Lung (tissue), 12 donors: ENCODE data around the gene C5orf52. TPM values are rescaled to one million over a fixed set of nuclear protein-coding genes. Genes with fewer than 3 reads are reported as not detected.
"Not testable (repeated sequence)": the region's sequence is repeated elsewhere in the genome, so short reads cannot be mapped to it uniquely, and the experiment has no call there.

Source experiments
- ATAC-seq: fragments of 200-7000 bp; cut with Tn5 transposase; one replicate; pipeline ENCODE4 v1.9.1; 2020; ENCODE audit warnings: moderate number of reproducible peaks; ENCODE audit not compliant: insufficient read depth, low FRiP score
- DNase-seq, 3 donors: peaks; one replicate each; pipeline ENCODE4 v3.0.0-alpha.2; 2013 to 2017
- H3K27ac ChIP-seq, 2 donors: one replicate each; pipeline ENCODE4 v1.5.1; 2013; ENCODE audit warnings: mild to moderate bottlenecking in 2 of 2, moderate library complexity in 2 of 2, control low read depth in 1 of 2, inconsistent platforms in 1 of 2, low read depth in 1 of 2, low read length in 1 of 2
- H3K27me3 ChIP-seq, 3 donors: one replicate each; pipeline ENCODE4 v1.5.1; 2013; ENCODE audit warnings: low read length in 2 of 3; ENCODE audit not compliant: control insufficient read depth in 3 of 3, insufficient read depth in 3 of 3
- H3K36me3 ChIP-seq, 4 donors: one replicate each; pipeline ENCODE4 v1.5.1; 2013; ENCODE audit warnings: low read length in 4 of 4, mild to moderate bottlenecking in 1 of 4, moderate library complexity in 1 of 4; ENCODE audit not compliant: control insufficient read depth in 4 of 4, insufficient read depth in 4 of 4
- H3K4me1 ChIP-seq, 5 donors: one replicate each; pipeline ENCODE4 v1.5.1; 2013; ENCODE audit warnings: low read length in 5 of 5, mild to moderate bottlenecking in 2 of 5, moderate library complexity in 1 of 5; ENCODE audit not compliant: control insufficient read depth in 5 of 5, insufficient read depth in 5 of 5
- H3K4me3 ChIP-seq: one replicate; pipeline ENCODE4 v1.5.1; 2013; ENCODE audit warnings: mild to moderate bottlenecking, control low read depth, moderate library complexity
- H3K9ac ChIP-seq, 2 donors: one replicate each; pipeline ENCODE4 v1.5.1; 2013; ENCODE audit warnings: low read length in 2 of 2, control low read depth in 1 of 2; ENCODE audit not compliant: insufficient read depth in 1 of 2
- H3K9me3 ChIP-seq, 4 donors: one replicate each; pipeline ENCODE4 v1.5.1; 2013; ENCODE audit warnings: low read length in 3 of 4, mild to moderate bottlenecking in 1 of 4, moderate library complexity in 1 of 4; ENCODE audit not compliant: control insufficient read depth in 4 of 4, insufficient read depth in 3 of 4
- WGBS, 2 donors: extraction: QIAGEN DNeasy Blood & Tissue Kit; methylation state at CpG; one replicate each; pipeline ENCODE4 v1.1.7; 2013; 5-methylcytosine and 5-hydroxymethylcytosine counted together
- polyA plus RNA-seq, 2 donors: library from polyadenylated mRNA; stranded (reverse); fragments of 200-250 nt; gene quantifications; one replicate each; pipeline ENCODE4 v1.2.1, GENCODE V29; 2013
- total RNA-seq, 2 donors: library from RNA; depleted of rRNA in 1 of 2; stranded (reverse); fragments of >200 nt in 1 of 2; gene quantifications; one replicate each; pipeline ENCODE4 v1.2.1, GENCODE V29; 2014 to 2021
- TF ChIP-seq, protein P1 (sequence below): IDR thresholded peaks from 2 replicates; pipeline ENCODE4 v1.5.1; 2012; ENCODE audit warnings: mild to moderate bottlenecking; ENCODE audit errors: control extremely low read depth, extremely low read depth
- donor health status: control.
- donor health status: control.
- donor health status: Bipolar disorder and iron deficiency.
- donor health status: healthy.
- donor health status: DM: yes; HTN: yes; CAD: no.

C5orf52 gene
- total and polyA plus RNA-seq, 4 donors = 0.09 TPM; not detected in 3

DNA sequence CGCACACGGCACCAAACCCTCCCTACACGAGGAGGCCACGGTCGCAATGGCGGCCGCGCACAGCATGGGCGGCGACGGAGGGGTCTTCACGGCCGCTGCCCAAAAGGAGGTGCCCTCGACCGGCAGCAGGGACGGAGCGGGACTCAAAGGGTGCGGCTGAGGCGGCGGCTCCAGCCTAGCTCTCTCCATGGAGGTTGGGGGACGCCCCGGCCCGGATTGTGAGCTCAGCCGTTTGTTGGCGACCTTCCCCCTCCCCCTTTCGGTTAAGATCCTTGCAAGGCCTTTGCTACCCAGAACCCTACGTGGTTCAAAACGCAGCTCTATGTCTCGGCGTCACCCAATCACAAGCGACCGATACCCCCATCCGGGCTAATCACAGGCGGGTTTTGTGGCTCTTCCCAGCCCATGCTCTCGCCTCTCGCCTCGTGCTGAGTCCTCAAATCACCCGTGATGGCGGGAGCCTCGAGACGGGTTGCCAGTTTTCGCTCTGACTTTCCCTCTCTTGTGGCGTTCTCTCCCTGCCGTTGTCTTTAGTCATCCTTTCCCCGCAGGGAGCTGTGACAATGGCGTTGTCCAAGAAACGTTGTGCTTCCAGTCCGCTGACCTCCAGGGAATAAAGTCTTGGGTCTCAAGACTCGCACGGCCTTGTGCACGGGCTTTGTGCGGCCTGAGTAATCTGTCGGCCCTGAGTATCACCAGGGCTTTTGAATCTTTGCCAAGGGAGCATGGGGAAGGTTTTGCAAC is 19.5 kb downstream of the C5orf52 start:
- DNase-seq (no peak), ATAC-seq (no peak)
- no peak overlapping the region for H3K27ac ChIP-seq
- H3K27me3 ChIP-seq = no peaks in the 10 kb centered on the region
- TF ChIP-seq, protein P1, sequence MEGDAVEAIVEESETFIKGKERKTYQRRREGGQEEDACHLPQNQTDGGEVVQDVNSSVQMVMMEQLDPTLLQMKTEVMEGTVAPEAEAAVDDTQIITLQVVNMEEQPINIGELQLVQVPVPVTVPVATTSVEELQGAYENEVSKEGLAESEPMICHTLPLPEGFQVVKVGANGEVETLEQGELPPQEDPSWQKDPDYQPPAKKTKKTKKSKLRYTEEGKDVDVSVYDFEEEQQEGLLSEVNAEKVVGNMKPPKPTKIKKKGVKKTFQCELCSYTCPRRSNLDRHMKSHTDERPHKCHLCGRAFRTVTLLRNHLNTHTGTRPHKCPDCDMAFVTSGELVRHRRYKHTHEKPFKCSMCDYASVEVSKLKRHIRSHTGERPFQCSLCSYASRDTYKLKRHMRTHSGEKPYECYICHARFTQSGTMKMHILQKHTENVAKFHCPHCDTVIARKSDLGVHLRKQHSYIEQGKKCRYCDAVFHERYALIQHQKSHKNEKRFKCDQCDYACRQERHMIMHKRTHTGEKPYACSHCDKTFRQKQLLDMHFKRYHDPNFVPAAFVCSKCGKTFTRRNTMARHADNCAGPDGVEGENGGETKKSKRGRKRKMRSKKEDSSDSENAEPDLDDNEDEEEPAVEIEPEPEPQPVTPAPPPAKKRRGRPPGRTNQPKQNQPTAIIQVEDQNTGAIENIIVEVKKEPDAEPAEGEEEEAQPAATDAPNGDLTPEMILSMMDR = no peak
- H3K36me3 ChIP-seq = no peaks in the 10 kb centered on the region
- H3K4me1 ChIP-seq = no peaks in the 10 kb centered on the region
- peaks cover 0 to 5% (median 0%) of the 10 kb centered on the region in 4 donors for H3K9me3 ChIP-seq
- 75 to 79% methylated on average over 53 of the region's 53 CpGs for WGBS, 2 donors
- no peak overlapping the region for H3K9ac ChIP-seq
- H3K4me3 ChIP-seq = no peak overlapping the region

DNA sequence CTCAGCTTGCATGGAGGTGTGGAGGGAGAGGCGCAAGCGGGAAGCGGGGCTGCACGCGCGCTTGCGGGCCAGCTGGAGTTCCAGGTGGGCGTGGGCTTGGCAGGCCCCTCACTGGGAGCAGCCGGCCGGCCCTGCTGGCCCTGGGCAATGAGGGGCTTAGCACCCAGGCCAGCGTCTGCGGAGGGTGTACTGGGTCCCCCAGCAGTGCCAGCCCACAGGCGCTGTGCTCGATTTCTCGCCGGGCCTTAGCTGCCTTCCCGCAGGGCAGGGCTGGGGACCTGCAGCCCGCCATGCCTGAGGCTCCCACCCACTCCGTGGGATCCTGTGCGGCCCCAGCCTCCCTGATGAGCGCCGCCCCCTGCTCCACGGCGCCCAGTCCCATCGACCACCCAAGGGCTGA is 22.5 kb downstream of the C5orf52 start:
- WGBS, 2 donors = 93 to 95% methylated on average over 20 to 25 of the region's 25 CpGs
- H3K9me3 ChIP-seq, H3K9ac ChIP-seq, ATAC-seq, H3K27ac ChIP-seq, H3K36me3 ChIP-seq, H3K4me1 ChIP-seq, H3K4me3 ChIP-seq, DNase-seq, H3K27me3 ChIP-seq: not testable (repeated sequence)

DNA sequence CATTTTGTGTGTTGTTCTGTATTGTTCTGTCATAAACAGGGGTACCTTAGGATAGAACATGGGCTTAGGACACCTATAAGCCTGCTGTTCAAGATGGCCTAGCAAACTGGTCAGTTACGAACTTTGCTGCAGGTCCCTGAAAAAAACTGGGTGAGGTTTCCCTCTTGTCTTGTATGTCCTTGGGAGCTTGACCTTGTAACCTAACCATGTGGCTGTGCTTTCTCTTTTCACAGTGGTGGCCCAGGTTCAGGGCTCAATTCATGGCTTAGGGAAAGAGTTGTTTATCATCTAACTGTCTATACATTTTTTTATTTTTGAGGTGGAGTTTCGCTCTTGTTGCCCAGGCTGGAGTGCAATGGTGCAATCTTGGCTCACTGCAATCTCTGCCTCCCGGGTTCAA is 24.8 kb downstream of the C5orf52 start:
- not testable (repeated sequence) for H3K9me3 ChIP-seq, H3K27me3 ChIP-seq, H3K36me3 ChIP-seq, ATAC-seq, H3K4me1 ChIP-seq, H3K9ac ChIP-seq, DNase-seq, H3K4me3 ChIP-seq, H3K27ac ChIP-seq
- 89 to 100% methylated on average over 3 of the region's 3 CpGs for WGBS, 2 donors

DNA sequence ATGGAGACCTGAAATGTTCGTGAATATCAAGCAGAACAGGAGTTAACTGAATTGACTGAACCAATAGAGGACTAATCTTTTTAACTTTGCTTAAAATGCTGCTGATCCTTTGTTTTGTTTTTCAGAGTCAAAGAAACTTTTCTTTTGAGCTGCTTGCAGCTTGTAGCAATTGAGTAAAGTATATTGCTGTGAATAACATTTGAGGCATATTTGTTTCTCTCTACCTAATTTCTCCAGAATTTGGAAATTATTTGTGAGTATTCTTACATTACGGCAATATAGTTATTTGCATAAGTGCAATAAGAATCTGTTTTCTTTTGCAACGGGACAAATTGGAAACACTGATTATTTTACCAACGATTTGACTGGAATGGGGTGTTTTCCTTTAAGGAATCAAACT is 27.3 kb downstream of the C5orf52 start:
- ATAC-seq = not testable (repeated sequence)
- 79 to 91% methylated on average over 4 of the region's 4 CpGs for WGBS, 2 donors

GRCh38 chr5:157703736-157704135 is 32.4 kb downstream of the C5orf52 start:
- no peak overlapping the region for H3K27ac ChIP-seq
- WGBS, 2 donors = 86 to 92% methylated on average over 3 of the region's 3 CpGs
- no peak overlapping the region for H3K4me3 ChIP-seq
- TF ChIP-seq, protein P1 = no peak
- H3K9me3 ChIP-seq = no peaks in the 10 kb centered on the region
- H3K36me3 ChIP-seq = no peaks in the 10 kb centered on the region
- H3K9ac ChIP-seq = no peak overlapping the region
- ATAC-seq (no peak), DNase-seq (no peak)
- peaks cover 0 to under 1% (median 0%) of the 10 kb centered on the region in 5 donors for H3K4me1 ChIP-seq
- no peaks in the 10 kb centered on the region for H3K27me3 ChIP-seq

More for the DNA sequence above, 27.3 kb downstream of the C5orf52 start:
- not testable (repeated sequence) for H3K9me3 ChIP-seq, H3K27me3 ChIP-seq, H3K4me1 ChIP-seq, H3K4me3 ChIP-seq, H3K9ac ChIP-seq, H3K27ac ChIP-seq, H3K36me3 ChIP-seq, DNase-seq
